HepG2 (cell line): ENCODE data around the gene AKAP12. TPM values are rescaled to one million over a fixed set of nuclear protein-coding genes. Genes with fewer than 3 reads are reported as not detected.

Experiments used
- ELF1 ChIP-seq: sonication (generic); formaldehyde crosslinking; IDR thresholded peaks from 2 replicates; pipeline ENCODE4 v1.4.0; 2020; ENCODE audit warnings: missing genetic modification reagents
- FIP1L1 ChIP-seq: fragments of 200-400 bp; formaldehyde crosslinking; IDR thresholded peaks from 2 replicates; pipeline ENCODE4 v1.6.1; 2018; ENCODE audit warnings: low read depth, mild to moderate bottlenecking, low read length, moderate library complexity, borderline replicate concordance; ENCODE audit not compliant: insufficient read depth
- KLF6 ChIP-seq: IDR thresholded peaks from 2 replicates; pipeline ENCODE4 v1.8.0; 2016; ENCODE audit warnings: missing biosample characterization, missing genetic modification reagents
- PPARG ChIP-seq: conservative IDR thresholded peaks from 2 replicates; pipeline ENCODE4 v1.6.1; 2016; ENCODE audit warnings: missing biosample characterization, missing genetic modification reagents
- TFAP4 ChIP-seq: sonication (generic); IDR thresholded peaks from 2 replicates; pipeline ENCODE4 v1.6.1; 2016; ENCODE audit warnings: low read depth, borderline replicate concordance
- YEATS2 ChIP-seq: sonication (generic); formaldehyde crosslinking; IDR thresholded peaks from 2 replicates; pipeline ENCODE4 v1.4.0; 2020; ENCODE audit warnings: missing genetic modification reagents, borderline replicate concordance
- ZBTB14 ChIP-seq: sonication (generic); formaldehyde crosslinking; IDR thresholded peaks from 2 replicates; pipeline ENCODE4 v1.4.0; 2020; ENCODE audit warnings: missing genetic modification reagents
- ZBTB2 ChIP-seq: sonication (generic); formaldehyde crosslinking; IDR thresholded peaks from 2 replicates; pipeline ENCODE4 v1.8.0; 2022; ENCODE audit warnings: low read depth, missing genetic modification reagents
- ZBTB42 ChIP-seq: sonication (generic); formaldehyde crosslinking; IDR thresholded peaks from 2 replicates; pipeline ENCODE4 v1.5.0; 2020; ENCODE audit warnings: mild to moderate bottlenecking, missing genetic modification reagents
- ZFP36L1 ChIP-seq: sonication (generic); formaldehyde crosslinking; IDR thresholded peaks from 2 replicates; pipeline ENCODE4 v1.8.0; 2022; ENCODE audit warnings: mild to moderate bottlenecking, missing genetic modification reagents, moderate library complexity
- ZNF501 ChIP-seq: sonication (generic); formaldehyde crosslinking; IDR thresholded peaks from 2 replicates; pipeline ENCODE4 v1.5.1; 2020; ENCODE audit warnings: mild to moderate bottlenecking, moderate library complexity, missing genetic modification reagents
- polyA plus RNA-seq, 8 experiments: library from polyadenylated mRNA; depleted of rRNA in 3 of 8; stranded (reverse) in 7 of 8; unstranded in 1 of 8; fragments of >200 nt; fragmentation: Illumina TruSeq in 4 of 8; extraction: Trizol in 4 of 8; gene quantifications; 2 replicates each; pipeline versions ENCODE4 v1.2.1 to v1.2.3, GENCODE V29; 2011 to 2016; ENCODE audit warnings: low read depth in 4 of 8, missing spikeins in 1 of 8, mixed read lengths in 1 of 8; ENCODE audit not compliant: insufficient read depth in 1 of 8
- total RNA-seq, 5 experiments: library from RNA; depleted of rRNA; stranded (reverse); fragments of >200 nt; fragmentation: Illumina TruSeq; extraction: Trizol; gene quantifications; 2 replicates each; pipeline ENCODE4 v1.2.3, GENCODE V29; 2016; ENCODE audit warnings: low read depth in 1 of 5
- TF ChIP-seq, protein P1 (sequence below): sonication (generic); formaldehyde crosslinking; IDR thresholded peaks from 2 replicates; pipeline ENCODE4 v1.4.0; 2020; ENCODE audit warnings: low read depth, missing genetic modification reagents
- TF ChIP-seq, protein P2 (sequence below): sonication (generic); formaldehyde crosslinking; IDR thresholded peaks from 2 replicates; pipeline ENCODE4 v1.8.1; 2023; ENCODE audit warnings: missing genetic modification reagents, mild to moderate bottlenecking, borderline replicate concordance
- TF ChIP-seq, protein P3 (sequence below): sonication (generic); formaldehyde crosslinking; IDR thresholded peaks from 2 replicates; pipeline ENCODE4 v1.4.0; 2020; ENCODE audit warnings: missing genetic modification reagents
- TF ChIP-seq, protein P4 (sequence below): sonication (generic); formaldehyde crosslinking; IDR thresholded peaks from 2 replicates; pipeline ENCODE4 v1.4.0; 2020; ENCODE audit warnings: low read depth, mild to moderate bottlenecking, missing genetic modification reagents

Gene AKAP12
- total and polyA plus RNA-seq, 2 of the 13 experiments (the other 11 are each of a cell fraction or from before 2014, with no cell fraction given) = 10.6 to 19.0 TPM

DNA sequence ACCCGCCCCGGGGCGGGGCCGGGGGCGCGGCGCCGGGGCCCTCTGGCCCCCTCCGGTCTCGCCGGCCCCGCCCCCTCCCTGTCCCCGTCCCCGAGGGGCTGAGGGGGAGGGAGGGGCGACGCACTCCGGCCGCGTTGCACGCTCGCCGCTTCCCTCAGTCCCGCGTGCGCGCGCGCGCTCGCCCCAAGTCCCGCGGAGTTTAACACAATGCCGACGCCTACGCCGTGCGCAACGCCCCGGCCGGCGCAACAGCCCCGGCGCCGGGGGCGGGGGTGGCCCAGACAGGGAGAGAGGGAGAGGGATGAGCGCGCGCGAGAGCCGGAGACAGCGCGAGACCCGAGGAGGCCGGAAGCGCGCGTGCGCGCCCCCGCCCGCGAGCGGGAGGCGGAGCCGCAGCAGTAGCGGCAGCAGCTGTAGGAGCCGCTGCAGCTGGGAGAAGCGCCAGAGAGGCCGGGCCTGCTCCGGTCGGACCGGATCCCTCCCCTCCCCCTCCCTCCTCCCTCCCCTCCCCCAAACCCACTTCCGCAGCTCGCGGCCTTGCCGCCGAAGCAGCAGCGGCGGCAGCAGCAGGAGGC is 150.6 kb downstream of the AKAP12 start (continued):
- TF ChIP-seq, protein P1, sequence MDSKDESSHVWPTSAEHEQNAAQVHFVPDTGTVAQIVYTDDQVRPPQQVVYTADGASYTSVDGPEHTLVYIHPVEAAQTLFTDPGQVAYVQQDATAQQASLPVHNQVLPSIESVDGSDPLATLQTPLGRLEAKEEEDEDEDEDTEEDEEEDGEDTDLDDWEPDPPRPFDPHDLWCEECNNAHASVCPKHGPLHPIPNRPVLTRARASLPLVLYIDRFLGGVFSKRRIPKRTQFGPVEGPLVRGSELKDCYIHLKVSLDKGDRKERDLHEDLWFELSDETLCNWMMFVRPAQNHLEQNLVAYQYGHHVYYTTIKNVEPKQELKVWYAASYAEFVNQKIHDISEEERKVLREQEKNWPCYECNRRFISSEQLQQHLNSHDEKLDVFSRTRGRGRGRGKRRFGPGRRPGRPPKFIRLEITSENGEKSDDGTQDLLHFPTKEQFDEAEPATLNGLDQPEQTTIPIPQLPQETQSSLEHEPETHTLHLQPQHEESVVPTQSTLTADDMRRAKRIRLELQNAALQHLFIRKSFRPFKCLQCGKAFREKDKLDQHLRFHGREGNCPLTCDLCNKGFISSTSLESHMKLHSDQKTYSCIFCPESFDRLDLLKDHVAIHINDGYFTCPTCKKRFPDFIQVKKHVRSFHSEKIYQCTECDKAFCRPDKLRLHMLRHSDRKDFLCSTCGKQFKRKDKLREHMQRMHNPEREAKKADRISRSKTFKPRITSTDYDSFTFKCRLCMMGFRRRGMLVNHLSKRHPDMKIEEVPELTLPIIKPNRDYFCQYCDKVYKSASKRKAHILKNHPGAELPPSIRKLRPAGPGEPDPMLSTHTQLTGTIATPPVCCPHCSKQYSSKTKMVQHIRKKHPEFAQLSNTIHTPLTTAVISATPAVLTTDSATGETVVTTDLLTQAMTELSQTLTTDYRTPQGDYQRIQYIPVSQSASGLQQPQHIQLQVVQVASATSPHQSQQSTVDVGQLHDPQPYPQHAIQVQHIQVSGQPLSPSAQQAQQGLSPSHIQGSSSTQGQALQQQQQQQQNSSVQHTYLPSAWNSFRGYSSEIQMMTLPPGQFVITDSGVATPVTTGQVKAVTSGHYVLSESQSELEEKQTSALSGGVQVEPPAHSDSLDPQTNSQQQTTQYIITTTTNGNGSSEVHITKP (CRISPR knock-in tag) = peak; percentile 80
- TF ChIP-seq ZNF501 = peak; percentile 55; the same call in 1 of the 2 replicates
- TF ChIP-seq, protein P2, sequence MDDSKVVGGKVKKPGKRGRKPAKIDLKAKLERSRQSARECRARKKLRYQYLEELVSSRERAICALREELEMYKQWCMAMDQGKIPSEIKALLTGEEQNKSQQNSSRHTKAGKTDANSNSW (CRISPR knock-in tag) = peak; percentile 5; the same call in 1 of the 2 replicates
- TF ChIP-seq ELF1 (CRISPR knock-in tag) = peak; percentile 64
- peak; percentile 48 for TF ChIP-seq PPARG (CRISPR knock-in tag)
- TF ChIP-seq TFAP4 = peak; percentile 86; the same call in 1 of the 2 replicates
- TF ChIP-seq ZBTB2 (CRISPR knock-in tag) = peak; percentile 100
- TF ChIP-seq ZFP36L1 (CRISPR knock-in tag) = peak; percentile 24; the same call in 1 of the 2 replicates
- TF ChIP-seq, protein P3, sequence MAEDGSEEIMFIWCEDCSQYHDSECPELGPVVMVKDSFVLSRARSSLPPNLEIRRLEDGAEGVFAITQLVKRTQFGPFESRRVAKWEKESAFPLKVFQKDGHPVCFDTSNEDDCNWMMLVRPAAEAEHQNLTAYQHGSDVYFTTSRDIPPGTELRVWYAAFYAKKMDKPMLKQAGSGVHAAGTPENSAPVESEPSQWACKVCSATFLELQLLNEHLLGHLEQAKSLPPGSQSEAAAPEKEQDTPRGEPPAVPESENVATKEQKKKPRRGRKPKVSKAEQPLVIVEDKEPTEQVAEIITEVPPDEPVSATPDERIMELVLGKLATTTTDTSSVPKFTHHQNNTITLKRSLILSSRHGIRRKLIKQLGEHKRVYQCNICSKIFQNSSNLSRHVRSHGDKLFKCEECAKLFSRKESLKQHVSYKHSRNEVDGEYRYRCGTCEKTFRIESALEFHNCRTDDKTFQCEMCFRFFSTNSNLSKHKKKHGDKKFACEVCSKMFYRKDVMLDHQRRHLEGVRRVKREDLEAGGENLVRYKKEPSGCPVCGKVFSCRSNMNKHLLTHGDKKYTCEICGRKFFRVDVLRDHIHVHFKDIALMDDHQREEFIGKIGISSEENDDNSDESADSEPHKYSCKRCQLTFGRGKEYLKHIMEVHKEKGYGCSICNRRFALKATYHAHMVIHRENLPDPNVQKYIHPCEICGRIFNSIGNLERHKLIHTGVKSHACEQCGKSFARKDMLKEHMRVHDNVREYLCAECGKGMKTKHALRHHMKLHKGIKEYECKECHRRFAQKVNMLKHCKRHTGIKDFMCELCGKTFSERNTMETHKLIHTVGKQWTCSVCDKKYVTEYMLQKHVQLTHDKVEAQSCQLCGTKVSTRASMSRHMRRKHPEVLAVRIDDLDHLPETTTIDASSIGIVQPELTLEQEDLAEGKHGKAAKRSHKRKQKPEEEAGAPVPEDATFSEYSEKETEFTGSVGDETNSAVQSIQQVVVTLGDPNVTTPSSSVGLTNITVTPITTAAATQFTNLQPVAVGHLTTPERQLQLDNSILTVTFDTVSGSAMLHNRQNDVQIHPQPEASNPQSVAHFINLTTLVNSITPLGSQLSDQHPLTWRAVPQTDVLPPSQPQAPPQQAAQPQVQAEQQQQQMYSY (CRISPR knock-in tag) = peak; percentile 43; the same call in 1 of the 2 replicates
- peak; percentile 88; the same call in 1 of the 2 replicates for TF ChIP-seq KLF6 (CRISPR knock-in tag)
- no peak for TF ChIP-seq ZBTB42 (CRISPR knock-in tag)
- TF ChIP-seq ZBTB14 (CRISPR knock-in tag) = peak; percentile 98
- peak; percentile 59; the same call in 1 of the 2 replicates for TF ChIP-seq FIP1L1
- peak; percentile 91 for TF ChIP-seq YEATS2 (CRISPR knock-in tag)
- TF ChIP-seq, protein P4, sequence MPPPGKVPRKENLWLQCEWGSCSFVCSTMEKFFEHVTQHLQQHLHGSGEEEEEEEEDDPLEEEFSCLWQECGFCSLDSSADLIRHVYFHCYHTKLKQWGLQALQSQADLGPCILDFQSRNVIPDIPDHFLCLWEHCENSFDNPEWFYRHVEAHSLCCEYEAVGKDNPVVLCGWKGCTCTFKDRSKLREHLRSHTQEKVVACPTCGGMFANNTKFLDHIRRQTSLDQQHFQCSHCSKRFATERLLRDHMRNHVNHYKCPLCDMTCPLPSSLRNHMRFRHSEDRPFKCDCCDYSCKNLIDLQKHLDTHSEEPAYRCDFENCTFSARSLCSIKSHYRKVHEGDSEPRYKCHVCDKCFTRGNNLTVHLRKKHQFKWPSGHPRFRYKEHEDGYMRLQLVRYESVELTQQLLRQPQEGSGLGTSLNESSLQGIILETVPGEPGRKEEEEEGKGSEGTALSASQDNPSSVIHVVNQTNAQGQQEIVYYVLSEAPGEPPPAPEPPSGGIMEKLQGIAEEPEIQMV = 0 out of 2 replicates have a peak, but pooled peaks have one; percentile 6
